ENCODE data around the gene PYCARD.

GRCh38 chr16:31200821-31201568 is 1.6 kb downstream of the PYCARD start:
- no peak for TF ChIP-seq POLR2A (IDR thresholded peaks at IDR 0.05; ENCODE audit: borderline replicate concordance, extremely low read depth, insufficient read depth, insufficient read length)
- TF ChIP-seq YY1 (IDR thresholded peaks at IDR 0.05; ENCODE audit: extremely low read depth, insufficient replicate concordance, low read depth, low read length): no peak
- TF ChIP-seq CTCF (IDR thresholded peaks at IDR 0.05 in 2 of 3, conservative IDR thresholded peaks at IDR 0.05 in 1 of 3; ENCODE audit: borderline replicate concordance in 1 of 3, insufficient read depth in 1 of 3, low read depth in 2 of 3, low read length in 2 of 3): no peak
- TF ChIP-seq EZH2 (IDR thresholded peaks at IDR 0.05): no peak
- TF ChIP-seq EZH2phosphoT487 (IDR thresholded peaks at IDR 0.05; ENCODE audit: borderline replicate concordance): no peak

All from HCT116 (cell line).